Breast epithelium (tissue), 4 donors: Measurements from ENCODE around the gene TMCO4. TPM values are rescaled to one million over a fixed set of nuclear protein-coding genes. Genes with fewer than 3 reads are reported as not detected.

Experiments used
- DNase-seq, 2 donors: peaks; one replicate each; pipeline ENCODE4 v3.0.0-alpha.2; 2019; ENCODE audit warnings: low spot score in 2 of 2
- H3K27ac ChIP-seq, 2 donors: fragments of 200-600 bp; sonication (generic) in 1 of 2; one replicate each; pipeline ENCODE4 v1.5.1; 2016 to 2019; ENCODE audit warnings: mild to moderate bottlenecking in 1 of 2
- H3K27me3 ChIP-seq, 2 donors: fragments of 200-600 bp; sonication (generic) in 1 of 2; one replicate each; pipeline versions ENCODE4 v1.5.1 to v1.6.0; 2017 to 2019; ENCODE audit warnings: control low read depth in 1 of 2, mild to moderate bottlenecking in 1 of 2
- H3K36me3 ChIP-seq: fragments of 200-600 bp; one replicate; pipeline ENCODE4 v1.5.1; 2019
- H3K4me1 ChIP-seq, 2 donors: fragments of 200-600 bp; sonication (generic); one replicate each; pipeline ENCODE4 v1.5.1; 2016 to 2019; ENCODE audit warnings: control low read depth in 1 of 2
- H3K4me3 ChIP-seq, 3 donors: fragments of 200-600 bp; sonication (generic); 1 replicate in 2 of 3; 2 replicates in 1 of 3; pipeline ENCODE4 v1.5.1; 2016 to 2019; ENCODE audit warnings: mild to moderate bottlenecking in 3 of 3, moderate library complexity in 2 of 3
- H3K9me3 ChIP-seq, 2 donors: fragments of 200-600 bp; sonication (generic) in 1 of 2; one replicate each; pipeline ENCODE4 v1.5.1; 2016 to 2019; ENCODE audit warnings: control low read depth in 1 of 2
- POLR2A ChIP-seq: fragments of 450-650 bp; IDR thresholded peaks from one replicate; pipeline ENCODE4 v1.6.1; 2016; ENCODE audit warnings: antibody characterized with exemption, mild to moderate bottlenecking, moderate library complexity
- POLR2AphosphoS5 ChIP-seq, 3 donors: sonication (generic); formaldehyde crosslinking; IDR thresholded peaks; one replicate each; pipeline ENCODE4 v1.6.1; 2017; ENCODE audit warnings: antibody characterized with exemption in 3 of 3
- intact Hi-C: fragments of 100-400 bp; cut with DNase I; formaldehyde crosslinking; loops from one replicate; pipeline ENCODE4 v1.15.1; 2023; ENCODE audit warnings: low total_unique reads
- total RNA-seq, 3 donors: library from RNA; depleted of rRNA; stranded (reverse); fragments of >200 nt; gene quantifications; one replicate each; pipeline ENCODE4 v1.1.0, GENCODE V29; 2016
- TF ChIP-seq, protein P1 (sequence below), 3 donors: fragments of 450-650 bp; IDR thresholded peaks; one replicate each; pipeline ENCODE4 v1.5.1; 2016 to 2017; ENCODE audit warnings: antibody characterized with exemption in 3 of 3, mild to moderate bottlenecking in 3 of 3, moderate library complexity in 3 of 3

TMCO4 gene
- total RNA-seq, 3 donors from 2014 or later: 26.7 to 44.2 (median 34.1) TPM

DNA sequence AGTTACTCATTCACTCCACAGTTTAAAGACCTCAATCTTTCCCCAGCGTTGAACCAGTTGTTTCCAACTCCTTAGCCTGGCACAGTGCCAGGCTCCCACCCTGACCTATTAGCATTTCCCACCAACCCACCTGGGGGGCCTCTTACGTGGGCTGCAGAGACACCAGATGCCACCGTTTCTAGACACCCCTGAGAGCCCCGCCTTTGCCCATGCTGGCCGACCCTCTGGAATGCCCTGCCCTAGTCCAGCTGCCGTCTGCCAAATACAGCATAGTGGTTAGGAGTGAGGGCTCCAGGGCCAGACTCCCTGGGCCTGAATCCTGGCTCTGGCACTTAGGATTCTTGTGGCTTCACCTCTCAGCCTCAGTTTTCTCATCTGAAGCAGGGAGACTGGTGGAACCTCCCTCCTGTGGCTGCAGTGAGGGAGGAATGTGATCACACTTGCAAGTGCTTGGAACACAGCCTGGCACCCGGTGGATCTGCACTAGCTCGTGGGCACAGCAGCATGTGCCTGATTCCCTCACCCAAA, 65.2 kb downstream of the TMCO4 start:
- TF ChIP-seq, protein P1, sequence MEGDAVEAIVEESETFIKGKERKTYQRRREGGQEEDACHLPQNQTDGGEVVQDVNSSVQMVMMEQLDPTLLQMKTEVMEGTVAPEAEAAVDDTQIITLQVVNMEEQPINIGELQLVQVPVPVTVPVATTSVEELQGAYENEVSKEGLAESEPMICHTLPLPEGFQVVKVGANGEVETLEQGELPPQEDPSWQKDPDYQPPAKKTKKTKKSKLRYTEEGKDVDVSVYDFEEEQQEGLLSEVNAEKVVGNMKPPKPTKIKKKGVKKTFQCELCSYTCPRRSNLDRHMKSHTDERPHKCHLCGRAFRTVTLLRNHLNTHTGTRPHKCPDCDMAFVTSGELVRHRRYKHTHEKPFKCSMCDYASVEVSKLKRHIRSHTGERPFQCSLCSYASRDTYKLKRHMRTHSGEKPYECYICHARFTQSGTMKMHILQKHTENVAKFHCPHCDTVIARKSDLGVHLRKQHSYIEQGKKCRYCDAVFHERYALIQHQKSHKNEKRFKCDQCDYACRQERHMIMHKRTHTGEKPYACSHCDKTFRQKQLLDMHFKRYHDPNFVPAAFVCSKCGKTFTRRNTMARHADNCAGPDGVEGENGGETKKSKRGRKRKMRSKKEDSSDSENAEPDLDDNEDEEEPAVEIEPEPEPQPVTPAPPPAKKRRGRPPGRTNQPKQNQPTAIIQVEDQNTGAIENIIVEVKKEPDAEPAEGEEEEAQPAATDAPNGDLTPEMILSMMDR (IDR thresholded peaks at IDR 0.05): no peak
- no peak for TF ChIP-seq POLR2A
- TF ChIP-seq POLR2AphosphoS5 (IDR thresholded peaks at IDR 0.05): no peak
- no peaks in the 10 kb centered on the region for H3K27me3 ChIP-seq
- peaks cover 7 to 9% of the 10 kb centered on the region in 2 donors for H3K9me3 ChIP-seq
- no peak for DNase-seq
- H3K36me3 ChIP-seq: no peaks in the 10 kb centered on the region
- H3K27ac ChIP-seq: peak overlapping the region in 1 of 2 donors; percentile 70
- H3K4me1 ChIP-seq: no peaks in the 10 kb centered on the region
- no peak overlapping the region for H3K4me3 ChIP-seq
- intact Hi-C loops: no loop called here

DNA sequence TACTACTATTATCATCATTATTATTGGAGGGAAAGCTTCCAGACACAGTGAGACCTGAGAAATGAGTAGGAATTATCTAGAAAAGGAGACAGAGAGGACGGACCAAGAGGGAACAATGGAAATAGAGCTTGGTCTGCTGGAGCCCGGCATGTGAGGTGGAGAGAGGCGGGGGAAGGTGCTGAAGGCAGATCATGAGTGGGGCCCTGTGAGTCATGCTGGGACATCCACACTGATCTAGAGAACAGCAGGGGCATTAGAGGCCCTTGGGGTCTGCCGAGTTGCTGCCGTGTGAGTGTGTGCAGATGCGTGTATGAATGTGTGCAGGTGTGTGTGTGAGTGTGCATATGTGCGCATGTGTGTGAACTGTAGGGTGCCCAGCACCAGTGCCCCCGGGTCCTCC, 65.7 kb downstream of the TMCO4 start:
- Histone ChIP-seq H3K27ac (no peak overlapping the region), H3K4me1 (no peaks in the 10 kb centered on the region), H3K27me3 (no peaks in the 10 kb centered on the region), H3K9me3 (peaks cover 4 to 9% of the 10 kb centered on the region in 2 donors), H3K4me3 (no peak overlapping the region), H3K36me3 (no peaks in the 10 kb centered on the region)
- intact Hi-C loops: no loop called here
- TF ChIP-seq POLR2AphosphoS5 (IDR thresholded peaks at IDR 0.05) (no peak), POLR2A (no peak)
- TF ChIP-seq, protein P1 (IDR thresholded peaks at IDR 0.05): no peak
- no peak for DNase-seq

DNA sequence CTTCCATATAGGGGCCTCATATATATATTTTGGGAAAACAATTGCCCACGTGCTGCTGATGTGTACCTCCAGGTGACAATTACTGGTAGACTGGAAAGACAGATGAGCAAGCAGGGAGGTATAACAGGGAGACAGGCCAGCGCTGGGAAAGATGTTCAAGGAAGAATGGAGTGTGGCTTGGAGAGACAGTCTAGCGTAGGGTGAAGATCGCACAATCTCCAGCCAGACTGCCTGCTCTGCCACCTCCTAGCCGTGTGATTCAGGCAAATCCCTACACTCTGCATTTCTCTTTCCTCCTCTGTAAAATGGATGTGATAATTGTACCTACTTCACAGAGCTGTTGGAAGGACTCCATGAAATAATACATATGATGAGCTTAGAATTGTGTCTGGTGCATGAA, 66.1 kb downstream of the TMCO4 start:
- intact Hi-C loops: no loop called here
- Histone ChIP-seq H3K27ac (no peak overlapping the region), H3K9me3 (peaks cover 0 to 5% of the 10 kb centered on the region in 2 donors), H3K27me3 (no peaks in the 10 kb centered on the region), H3K4me3 (no peak overlapping the region), H3K36me3 (no peaks in the 10 kb centered on the region), H3K4me1 (no peaks in the 10 kb centered on the region)
- no peak for DNase-seq
- TF ChIP-seq POLR2AphosphoS5 (IDR thresholded peaks at IDR 0.05): no peak
- TF ChIP-seq, protein P1 (IDR thresholded peaks at IDR 0.05): no peak
- no peak for TF ChIP-seq POLR2A

DNA sequence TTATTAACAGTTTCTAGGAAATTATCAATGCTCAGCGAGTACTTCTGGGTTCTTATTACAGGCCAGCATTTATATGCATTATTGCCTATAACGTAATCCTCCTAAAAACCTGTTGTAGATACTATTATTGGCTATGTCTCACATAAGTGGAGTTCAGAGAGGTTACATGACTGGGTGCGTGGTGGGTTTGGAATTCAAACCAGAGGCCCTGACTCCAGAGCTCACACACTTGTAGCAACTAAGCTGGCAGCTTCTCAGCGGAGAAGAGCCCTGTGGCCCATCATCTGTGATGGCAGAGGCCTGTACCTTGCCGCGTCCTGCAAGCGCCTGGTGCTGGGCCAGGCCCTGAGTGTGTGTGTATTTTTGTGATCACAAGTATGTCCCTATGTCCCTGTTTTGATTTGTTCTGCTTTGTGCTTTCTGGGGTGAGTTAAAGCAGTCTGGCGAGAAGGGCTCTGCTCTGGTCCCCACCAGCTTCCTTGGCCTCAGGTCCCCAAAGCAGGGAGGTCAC, 68.3 kb downstream of the TMCO4 start:
- intact Hi-C loops: no loop called here
- Histone ChIP-seq H3K27ac (no peak overlapping the region), H3K4me1 (no peaks in the 10 kb centered on the region)

DNA sequence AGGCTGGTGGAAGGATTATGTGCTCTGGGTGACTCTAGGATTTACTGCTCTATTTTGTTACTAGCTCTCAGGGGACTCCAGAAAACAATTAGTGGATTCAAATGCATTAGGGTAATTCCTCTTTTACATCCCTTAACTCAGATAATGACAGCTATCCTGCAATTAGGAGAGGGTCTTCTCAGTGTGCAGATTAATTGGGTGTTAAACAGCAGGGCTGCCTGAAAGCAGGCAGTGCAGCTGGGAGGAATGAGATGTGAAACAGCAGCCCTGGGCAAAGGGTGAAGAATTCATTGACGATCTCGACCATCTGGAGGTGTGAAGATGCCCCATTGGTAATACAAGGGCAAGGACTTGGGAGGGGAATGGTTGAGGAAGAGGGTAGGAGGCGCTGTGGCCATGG, 68.9 kb downstream of the TMCO4 start:
- H3K4me1 ChIP-seq: no peaks in the 10 kb centered on the region
- H3K9me3 ChIP-seq: peaks cover 0 to 4% of the 10 kb centered on the region in 2 donors
- H3K4me3 ChIP-seq: no peak overlapping the region
- intact Hi-C loops: no loop called here
- no peak for DNase-seq
- H3K27me3 ChIP-seq: no peaks in the 10 kb centered on the region
- TF ChIP-seq, protein P1 (IDR thresholded peaks at IDR 0.05): no peak
- no peak for TF ChIP-seq POLR2A
- H3K27ac ChIP-seq: no peak overlapping the region
- H3K36me3 ChIP-seq: no peaks in the 10 kb centered on the region

More for the DNA sequence above, 68.3 kb downstream of the TMCO4 start:
- H3K4me3 ChIP-seq: no peak overlapping the region
- H3K9me3 ChIP-seq: peaks cover 0 to 4% of the 10 kb centered on the region in 2 donors
- TF ChIP-seq POLR2A (no peak), POLR2AphosphoS5 (IDR thresholded peaks at IDR 0.05) (no peak)
- TF ChIP-seq, protein P1 (IDR thresholded peaks at IDR 0.05): no peak
- H3K27me3 ChIP-seq: no peaks in the 10 kb centered on the region
- H3K36me3 ChIP-seq: no peaks in the 10 kb centered on the region
- DNase-seq: no peak
